HG03342 (cell line): ENCODE measurements around the gene PLXDC1.
"Not testable (repeated sequence)": the region's sequence is repeated elsewhere in the genome, so short reads cannot be mapped to it uniquely, and the experiment has no call there.

ENCODE experiments used
- ATAC-seq: cut with Tn5 transposase; IDR thresholded peaks from one replicate; pipeline ENCODE4 v1.9.1; 2021; ENCODE audit warnings: mild to moderate bottlenecking, moderate library complexity; ENCODE audit not compliant: unreplicated experiment

Gene PLXDC1

GRCh38 chr17:39071573-39071972 is 79.9 kb downstream of the PLXDC1 start:
- no peak for ATAC-seq

DNA sequence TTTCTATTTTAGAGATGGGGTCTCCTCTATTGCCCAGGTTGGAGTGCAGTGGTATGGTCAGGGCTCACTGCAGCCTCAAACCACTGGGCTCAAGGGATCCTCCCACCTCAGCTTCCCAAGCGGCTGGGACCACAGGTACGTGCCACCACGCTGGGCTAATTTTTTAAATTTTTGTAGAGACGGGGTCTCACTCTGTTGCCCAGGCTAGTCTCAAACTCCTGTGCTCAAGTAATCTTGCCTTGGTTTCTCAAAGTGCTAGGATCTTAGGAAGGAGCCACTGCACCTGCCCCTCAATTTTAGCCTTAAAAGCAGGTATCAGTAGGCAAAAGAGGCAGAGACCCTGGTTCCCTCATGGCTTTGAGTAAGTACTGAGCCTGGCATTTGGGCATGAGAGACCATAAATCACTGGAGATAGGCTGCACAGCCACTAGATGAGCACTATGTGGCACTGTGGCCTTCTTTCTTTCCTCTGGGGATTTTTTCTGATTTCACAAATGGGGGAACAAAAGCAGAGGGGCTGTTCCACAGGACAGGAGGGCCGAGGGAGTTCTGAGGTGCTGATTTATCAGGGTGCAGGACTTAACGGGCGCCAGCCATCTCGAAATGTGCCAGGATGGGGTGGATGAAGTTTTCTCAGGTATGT is 82.2 kb downstream of the PLXDC1 start:
- ATAC-seq, result no peak

DNA sequence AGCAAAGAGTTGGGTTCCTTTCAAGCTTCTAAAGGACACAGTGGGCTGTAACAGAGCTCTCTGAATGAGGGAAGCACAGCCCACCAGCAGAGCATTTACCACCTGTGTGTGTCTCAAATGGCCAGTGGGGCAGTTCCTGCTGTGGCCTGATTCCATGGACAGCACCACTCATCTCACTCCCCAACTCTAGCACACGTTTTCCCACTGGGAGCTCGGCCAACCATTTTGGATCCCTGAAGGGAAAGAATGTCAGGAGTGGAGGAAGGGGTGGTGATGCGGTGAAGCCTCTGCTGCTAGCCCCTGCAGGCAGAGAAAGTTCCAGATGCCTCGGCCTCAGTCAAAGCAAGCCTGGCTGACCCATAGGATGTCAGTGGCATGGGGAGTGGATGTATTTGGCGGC is 86.6 kb downstream of the PLXDC1 start:
- no peak for ATAC-seq

DNA sequence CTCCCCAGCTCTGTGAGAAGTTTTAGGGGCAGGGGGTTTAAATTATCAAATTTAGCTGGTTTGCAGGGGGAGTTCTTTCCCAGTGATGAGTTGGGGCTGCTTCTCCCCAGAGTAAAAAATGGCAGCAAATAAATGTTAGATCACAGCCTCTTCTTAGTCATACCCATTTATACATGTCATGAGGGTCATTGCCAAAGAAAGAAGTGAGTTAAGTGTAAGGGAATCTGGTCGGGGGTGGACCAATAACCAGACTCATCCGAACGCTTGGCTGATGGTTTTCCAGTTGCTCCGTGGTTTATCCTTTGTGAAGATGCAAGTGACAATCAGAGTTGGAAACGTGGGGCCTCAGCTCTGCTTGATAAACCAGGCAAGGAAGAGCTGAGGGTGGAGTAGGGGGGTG is 87.1 kb downstream of the PLXDC1 start:
- ATAC-seq, result no peak

DNA sequence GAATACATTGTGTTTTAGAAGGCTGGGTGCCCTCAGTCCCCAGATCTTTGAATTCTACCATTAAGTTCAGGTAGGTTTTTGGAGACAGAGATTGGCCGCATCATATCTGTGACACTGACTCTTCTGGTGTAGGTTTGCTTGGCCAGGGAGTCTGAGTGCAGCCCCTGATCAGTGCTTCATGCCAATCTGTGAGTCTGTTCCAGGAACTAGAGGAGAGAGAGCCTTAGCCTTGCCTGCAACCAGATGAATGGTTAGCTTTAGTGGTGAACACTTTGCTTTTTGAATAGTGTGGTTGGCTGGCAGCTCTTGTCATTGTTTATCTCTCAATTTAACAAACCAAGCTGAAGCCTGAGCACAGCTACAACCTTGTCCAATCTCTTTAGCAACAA is 87.8 kb downstream of the PLXDC1 start:
- ATAC-seq, result no peak

DNA sequence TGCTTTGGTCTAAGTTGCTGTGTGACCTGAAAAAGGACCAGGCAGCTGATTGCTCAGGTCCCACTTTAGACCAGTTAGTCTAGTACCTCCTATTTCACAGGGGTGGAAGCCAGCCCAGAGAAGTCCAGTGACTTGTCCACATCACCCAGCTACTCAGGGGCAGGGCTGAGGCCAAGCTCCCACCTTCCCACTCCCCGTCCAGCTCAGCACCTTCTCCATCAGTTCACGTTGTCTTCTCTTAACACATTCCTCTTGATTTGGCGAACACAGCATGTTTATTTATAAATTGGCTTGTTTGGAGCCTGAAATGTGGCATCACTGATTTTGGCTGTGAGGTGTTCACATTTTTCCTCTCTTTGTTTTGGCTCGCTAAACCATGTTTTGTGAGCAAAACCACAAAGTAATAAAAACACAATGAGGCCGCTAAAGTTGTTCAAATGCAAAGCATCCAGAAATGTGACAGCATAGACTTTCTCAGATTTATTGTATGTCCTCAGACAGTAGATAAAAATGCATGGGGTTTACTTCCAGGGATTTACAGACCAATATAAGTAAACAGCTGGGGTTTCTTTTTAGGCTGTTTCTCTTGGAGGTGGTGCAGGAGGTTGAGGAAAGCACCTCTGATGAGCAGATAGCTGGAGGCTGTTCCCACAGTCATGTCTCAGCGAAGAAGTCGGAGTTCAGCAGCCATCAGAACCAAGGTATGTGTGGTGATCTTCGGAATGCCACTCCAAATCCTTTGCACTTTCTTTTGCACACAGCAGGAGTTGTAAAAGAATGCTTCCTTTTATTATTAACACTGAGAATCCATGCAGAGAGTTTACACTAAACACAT is 88.4 kb downstream of the PLXDC1 start:
- no peak for ATAC-seq

DNA sequence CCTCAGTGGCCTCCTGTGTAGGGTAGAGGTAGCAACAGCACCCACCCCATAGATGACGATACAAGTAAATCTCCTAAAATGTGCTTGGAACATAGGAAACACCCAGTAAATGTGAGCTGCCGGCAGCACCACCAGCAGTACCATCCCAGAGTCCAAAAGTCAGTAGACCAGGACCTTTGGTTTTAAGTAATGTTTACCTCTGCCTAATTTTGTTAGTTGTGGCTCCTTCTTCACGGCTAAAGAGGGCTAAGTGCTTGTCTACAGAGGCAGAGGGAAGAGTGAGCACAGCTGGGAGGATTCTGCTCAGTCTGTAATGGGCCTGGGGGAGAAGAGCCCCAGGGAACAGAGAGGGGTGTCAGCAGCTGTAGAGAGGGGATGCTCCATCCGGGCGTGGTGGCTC is 92.9 kb downstream of the PLXDC1 start:
- no peak for ATAC-seq

GRCh38 chr17:39057701-39058206 is 93.7 kb downstream of the PLXDC1 start:
- no peak for ATAC-seq

DNA sequence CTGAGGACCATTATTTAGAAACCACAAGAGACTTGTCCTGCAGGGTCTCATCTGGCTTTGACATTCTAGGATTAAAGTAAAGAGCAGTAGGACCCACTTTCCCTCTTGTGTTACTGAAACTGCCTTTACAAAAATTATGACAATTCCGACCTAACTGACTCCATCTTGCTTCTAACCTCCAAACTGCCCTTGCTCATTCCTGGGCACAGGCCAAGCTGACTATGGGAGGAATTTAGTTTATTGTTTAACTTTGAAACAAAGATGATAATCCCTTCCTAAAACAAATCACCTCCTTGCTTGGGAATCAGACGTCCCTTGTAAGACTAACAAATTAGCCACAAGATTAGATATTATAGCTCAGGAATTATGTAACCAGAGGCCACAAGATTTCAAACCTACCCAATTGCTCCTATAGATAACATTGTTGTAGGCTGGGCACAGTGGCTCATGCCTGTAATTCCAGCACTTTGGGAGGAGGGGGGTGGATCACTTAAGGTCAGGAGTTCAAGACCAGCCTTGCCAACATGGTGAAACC is 97.3 kb downstream of the PLXDC1 start:
- no peak for ATAC-seq

DNA sequence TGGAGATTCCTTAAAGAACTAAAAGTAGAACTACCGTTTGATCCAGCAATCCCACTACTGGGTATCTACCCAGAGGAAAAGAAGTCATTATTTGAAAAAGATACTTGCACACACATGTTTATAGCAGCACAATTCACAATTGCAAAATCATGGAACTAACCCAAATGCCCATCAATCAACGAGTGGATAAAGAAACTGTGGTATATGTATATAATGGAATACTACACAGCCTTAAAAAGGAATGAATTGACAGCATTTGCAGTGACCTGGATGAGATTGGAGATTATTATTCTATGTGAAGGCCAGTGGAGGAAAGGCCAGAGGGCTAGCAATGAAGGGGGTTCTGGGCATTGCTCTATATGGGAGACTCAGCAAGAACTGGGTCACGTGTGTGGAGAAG is 99.0 kb downstream of the PLXDC1 start:
- not testable (repeated sequence) for ATAC-seq

- ATAC-seq, result no peak
Measured at GRCh38 chr17:39051001-39051585, 100.3 kb downstream of the PLXDC1 start.

GRCh38 chr17:39045948-39046679 is 105.3 kb downstream of the PLXDC1 start:
- no peak for ATAC-seq

- no peak for ATAC-seq
Measured at GRCh38 chr17:39036009-39036408, 115.4 kb downstream of the PLXDC1 start.

DNA sequence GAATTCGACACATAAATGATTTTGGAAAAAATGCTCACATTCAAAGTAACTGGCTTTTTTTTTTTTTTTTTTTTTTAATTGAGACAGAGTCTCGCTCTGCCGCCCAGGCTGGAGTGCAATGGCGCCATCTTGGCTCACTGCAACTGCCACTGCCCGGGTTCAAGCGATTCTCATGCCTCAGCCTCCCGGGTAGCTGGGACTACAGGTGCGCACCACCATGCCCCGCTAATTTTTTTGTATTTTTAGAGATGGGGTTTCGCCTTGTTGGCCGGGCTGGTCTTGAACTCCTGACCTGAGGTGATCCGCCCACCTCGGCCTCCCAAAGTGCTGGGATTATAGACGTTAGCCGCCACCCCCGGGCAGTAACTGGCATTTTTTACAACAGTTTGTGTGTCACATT is 115.9 kb downstream of the PLXDC1 start:
- ATAC-seq, result not testable (repeated sequence)

GRCh38 chr17:39028690-39029089 is 122.7 kb downstream of the PLXDC1 start:
- no peak for ATAC-seq

- no peak for ATAC-seq
Measured at GRCh38 chr17:39027455-39028035, 123.9 kb downstream of the PLXDC1 start.

- ATAC-seq, result no peak
Measured at GRCh38 chr17:39026980-39027451, 124.4 kb downstream of the PLXDC1 start.

GRCh38 chr17:39026346-39026745 is 125.1 kb downstream of the PLXDC1 start:
- ATAC-seq, result not testable (repeated sequence)

DNA sequence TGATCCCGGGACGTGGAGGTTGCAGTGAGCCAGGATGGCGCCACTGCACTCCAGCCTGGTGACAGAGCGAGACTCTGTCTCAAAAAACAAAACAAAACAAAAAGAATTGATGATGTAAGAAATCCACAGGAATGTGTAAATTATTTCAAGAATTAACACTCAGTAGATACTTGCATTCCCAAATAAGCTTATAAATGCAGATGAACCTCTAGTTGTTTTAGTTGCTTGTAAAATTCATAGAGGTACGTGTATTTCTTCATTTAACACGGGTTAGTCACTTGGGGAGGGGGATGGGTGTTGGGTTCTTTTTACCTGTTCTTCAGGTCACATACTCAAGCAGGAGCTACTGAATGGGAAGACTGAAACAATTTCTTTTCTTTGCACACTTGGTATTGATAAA is 128.5 kb downstream of the PLXDC1 start:
- ATAC-seq, result no peak

- not testable (repeated sequence) for ATAC-seq
Measured at GRCh38 chr17:39020037-39020436, 131.4 kb downstream of the PLXDC1 start.
